Parathyroid adenoma (tissue), 2 donors: ENCODE data around the gene CDKL4.

ENCODE experiments used
- H2AFZ ChIP-seq: fragments of 300-600 bp; sonication (generic); one replicate; pipeline ENCODE4 v1.7.0; 2017; ENCODE audit warnings: antibody characterized with exemption, mild to moderate bottlenecking
- H3K27ac ChIP-seq: fragments of 300-600 bp; sonication (generic); one replicate; pipeline ENCODE4 v1.7.0; 2017
- H3K27me3 ChIP-seq: fragments of 300-600 bp; sonication (generic); one replicate; pipeline ENCODE4 v1.7.0; 2017; ENCODE audit warnings: low read length; ENCODE audit not compliant: control insufficient read depth, insufficient read depth
- H3K36me3 ChIP-seq: fragments of 300-600 bp; sonication (generic); one replicate; pipeline ENCODE4 v1.7.0; 2017; ENCODE audit warnings: low read length; ENCODE audit not compliant: control insufficient read depth, insufficient read depth
- H3K4me1 ChIP-seq: fragments of 300-600 bp; sonication (generic); one replicate; pipeline ENCODE4 v1.7.0; 2017; ENCODE audit warnings: control low read depth
- H3K4me2 ChIP-seq: fragments of 300-600 bp; sonication (generic); one replicate; pipeline ENCODE4 v1.7.0; 2017; ENCODE audit warnings: low read length
- H3K4me3 ChIP-seq: fragments of 300-600 bp; sonication (generic); one replicate; pipeline ENCODE4 v1.7.0; 2017; ENCODE audit warnings: low read depth, low read length
- H3K79me2 ChIP-seq: fragments of 300-600 bp; sonication (generic); one replicate; pipeline ENCODE4 v1.7.0; 2017; ENCODE audit warnings: control low read depth
- H3K9ac ChIP-seq: fragments of 300-600 bp; sonication (generic); one replicate; pipeline ENCODE4 v1.7.0; 2017; ENCODE audit warnings: mild to moderate bottlenecking
- H3K9me3 ChIP-seq: fragments of 300-600 bp; sonication (generic); one replicate; pipeline ENCODE4 v1.7.0; 2017; ENCODE audit warnings: low read length; ENCODE audit not compliant: control insufficient read depth
- TF ChIP-seq, protein P1 (sequence below): fragments of 300-600 bp; sonication (generic); IDR thresholded peaks from one replicate; pipeline ENCODE4 v1.7.0; 2017; ENCODE audit warnings: antibody characterized with exemption, mild to moderate bottlenecking
- donor health status: primary hyperparathyroidism.

The CDKL4 gene

GRCh38 chr2:39264733-39265132 is 21.0 kb upstream of the CDKL4 start:
- Histone ChIP-seq H3K4me2 (no peak overlapping the region), H3K27ac (no peak overlapping the region), H3K9me3 (no peaks in the 10 kb centered on the region), H3K4me1 (no peaks in the 10 kb centered on the region), H3K4me3 (no peak overlapping the region), H3K36me3 (no peaks in the 10 kb centered on the region), H3K9ac (no peak overlapping the region), H2AFZ (no peak overlapping the region), H3K27me3 (no peaks in the 10 kb centered on the region), H3K79me2 (no peaks in the 10 kb centered on the region)
- TF ChIP-seq, protein P1, sequence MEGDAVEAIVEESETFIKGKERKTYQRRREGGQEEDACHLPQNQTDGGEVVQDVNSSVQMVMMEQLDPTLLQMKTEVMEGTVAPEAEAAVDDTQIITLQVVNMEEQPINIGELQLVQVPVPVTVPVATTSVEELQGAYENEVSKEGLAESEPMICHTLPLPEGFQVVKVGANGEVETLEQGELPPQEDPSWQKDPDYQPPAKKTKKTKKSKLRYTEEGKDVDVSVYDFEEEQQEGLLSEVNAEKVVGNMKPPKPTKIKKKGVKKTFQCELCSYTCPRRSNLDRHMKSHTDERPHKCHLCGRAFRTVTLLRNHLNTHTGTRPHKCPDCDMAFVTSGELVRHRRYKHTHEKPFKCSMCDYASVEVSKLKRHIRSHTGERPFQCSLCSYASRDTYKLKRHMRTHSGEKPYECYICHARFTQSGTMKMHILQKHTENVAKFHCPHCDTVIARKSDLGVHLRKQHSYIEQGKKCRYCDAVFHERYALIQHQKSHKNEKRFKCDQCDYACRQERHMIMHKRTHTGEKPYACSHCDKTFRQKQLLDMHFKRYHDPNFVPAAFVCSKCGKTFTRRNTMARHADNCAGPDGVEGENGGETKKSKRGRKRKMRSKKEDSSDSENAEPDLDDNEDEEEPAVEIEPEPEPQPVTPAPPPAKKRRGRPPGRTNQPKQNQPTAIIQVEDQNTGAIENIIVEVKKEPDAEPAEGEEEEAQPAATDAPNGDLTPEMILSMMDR: no peak

DNA sequence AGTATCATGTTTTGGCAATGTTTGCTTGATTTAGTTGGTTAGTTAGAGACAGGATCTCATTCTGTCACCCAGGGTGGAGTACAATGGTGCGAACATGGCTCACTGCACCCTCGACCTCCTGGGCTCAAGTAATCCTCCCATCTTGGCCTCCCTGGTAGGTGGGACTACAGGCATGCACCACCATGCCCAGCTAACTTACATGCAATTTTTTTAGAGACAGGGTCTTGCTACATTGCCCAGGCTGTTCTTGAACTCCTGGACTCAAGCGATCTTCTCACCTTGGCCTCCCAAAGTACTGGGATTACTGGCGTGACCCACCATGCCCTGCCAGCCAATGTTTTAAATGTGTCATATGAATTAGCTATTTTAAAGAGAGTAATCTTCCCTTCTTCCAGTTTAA is 16.3 kb upstream of the CDKL4 start:
- H3K36me3 ChIP-seq: no peaks in the 10 kb centered on the region
- H3K9ac ChIP-seq: no peak overlapping the region
- H3K27me3 ChIP-seq: no peaks in the 10 kb centered on the region
- no peak overlapping the region for H2AFZ ChIP-seq
- H3K27ac ChIP-seq: no peak overlapping the region
- TF ChIP-seq, protein P1: no peak
- no peaks in the 10 kb centered on the region for H3K79me2 ChIP-seq
- no peak overlapping the region for H3K4me3 ChIP-seq
- no peaks in the 10 kb centered on the region for H3K9me3 ChIP-seq
- H3K4me2 ChIP-seq: no peak overlapping the region
- no peaks in the 10 kb centered on the region for H3K4me1 ChIP-seq

DNA sequence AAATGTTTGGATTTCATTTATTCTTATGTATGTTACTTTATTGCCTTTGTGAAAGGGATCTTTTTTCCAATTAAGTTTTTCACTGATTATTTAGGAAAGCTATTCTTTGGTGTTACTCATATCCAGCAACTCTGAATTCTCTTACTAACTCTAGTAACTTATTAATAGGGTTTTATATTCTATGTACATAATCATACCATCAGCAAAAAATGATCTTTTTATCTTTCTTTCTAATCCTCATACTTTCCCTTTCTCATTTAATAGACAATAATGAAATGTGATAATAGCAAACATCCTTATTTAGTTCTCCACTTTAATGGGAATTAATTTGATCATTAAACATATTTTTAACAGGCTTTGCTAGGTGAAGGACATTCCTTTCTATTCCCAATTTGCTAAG is 12.3 kb upstream of the CDKL4 start:
- H3K4me3 ChIP-seq: no peak overlapping the region
- H3K4me1 ChIP-seq: no peaks in the 10 kb centered on the region
- no peaks in the 10 kb centered on the region for H3K27me3 ChIP-seq
- no peaks in the 10 kb centered on the region for H3K36me3 ChIP-seq
- no peaks in the 10 kb centered on the region for H3K9me3 ChIP-seq
- H3K4me2 ChIP-seq: no peak overlapping the region
- TF ChIP-seq, protein P1: no peak
- no peak overlapping the region for H3K9ac ChIP-seq
- no peak overlapping the region for H3K27ac ChIP-seq
- no peaks in the 10 kb centered on the region for H3K79me2 ChIP-seq
- H2AFZ ChIP-seq: no peak overlapping the region

DNA sequence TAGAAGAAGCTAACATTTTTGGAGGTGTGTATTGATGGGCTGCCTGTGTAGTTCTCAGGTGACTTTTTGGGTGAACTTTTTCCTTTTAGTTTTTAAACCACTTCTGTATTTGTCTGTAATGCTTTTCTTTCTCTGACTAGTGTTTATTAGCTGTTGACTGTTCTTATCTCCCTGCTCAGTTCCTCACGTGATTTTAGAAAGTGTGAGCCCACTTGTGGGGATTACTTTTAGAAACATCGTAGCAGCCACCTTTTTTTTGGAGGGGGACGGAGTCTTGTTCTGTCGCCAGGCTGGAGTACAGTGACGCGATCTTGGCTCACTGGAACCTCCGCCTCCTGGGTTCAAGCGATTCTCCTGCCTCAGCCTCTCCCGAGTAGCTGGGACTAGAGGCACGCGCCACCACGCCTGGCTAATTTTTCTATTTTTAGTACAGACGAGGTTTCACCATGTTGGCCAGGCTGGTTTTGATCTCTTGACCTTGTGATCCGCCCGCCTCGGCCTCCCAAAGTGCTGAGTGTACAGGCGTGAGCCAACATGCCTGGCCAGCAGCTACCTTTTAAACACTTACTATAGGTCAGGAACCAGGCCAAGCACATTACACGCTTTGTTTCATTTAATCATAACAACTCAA is 9.2 kb upstream of the CDKL4 start:
- Histone ChIP-seq H3K4me3 (no peak overlapping the region), H2AFZ (no peak overlapping the region), H3K9me3 (no peaks in the 10 kb centered on the region), H3K36me3 (no peaks in the 10 kb centered on the region), H3K9ac (no peak overlapping the region), H3K27me3 (no peaks in the 10 kb centered on the region), H3K4me1 (no peaks in the 10 kb centered on the region), H3K79me2 (no peaks in the 10 kb centered on the region), H3K4me2 (no peak overlapping the region), H3K27ac (no peak overlapping the region)
- TF ChIP-seq, protein P1: no peak

DNA sequence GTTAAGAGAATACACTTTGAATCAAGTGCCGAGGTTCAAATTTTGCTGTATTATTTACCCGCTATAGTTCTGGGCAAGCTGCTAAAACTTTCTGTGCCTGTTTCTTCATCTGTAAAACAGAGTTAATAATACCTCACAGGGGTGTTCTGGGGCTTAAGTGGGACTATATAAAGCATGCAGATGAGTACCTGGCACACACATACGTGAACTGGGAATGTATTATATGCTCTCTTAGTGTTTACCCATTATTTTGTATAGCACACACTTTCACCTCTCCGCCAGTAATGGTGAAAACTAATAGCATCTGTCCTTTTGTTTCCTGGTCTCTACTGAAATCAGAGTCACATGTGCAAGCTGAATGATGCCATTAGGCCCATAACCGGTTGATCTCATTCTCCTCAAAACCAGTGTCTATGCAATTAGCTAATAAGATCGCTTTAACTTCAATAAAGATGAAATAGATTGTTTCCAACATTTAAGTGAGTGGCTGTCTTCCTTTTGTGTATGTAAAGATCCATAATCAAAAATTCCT is 3.8 kb upstream of the CDKL4 start:
- TF ChIP-seq, protein P1: no peak
- no peaks in the 10 kb centered on the region for H3K36me3 ChIP-seq
- H2AFZ ChIP-seq: no peak overlapping the region
- no peak overlapping the region for H3K4me3 ChIP-seq
- no peak overlapping the region for H3K9ac ChIP-seq
- no peaks in the 10 kb centered on the region for H3K79me2 ChIP-seq
- no peaks in the 10 kb centered on the region for H3K9me3 ChIP-seq
- H3K27ac ChIP-seq: no peak overlapping the region
- no peaks in the 10 kb centered on the region for H3K4me1 ChIP-seq
- no peak overlapping the region for H3K4me2 ChIP-seq
- no peaks in the 10 kb centered on the region for H3K27me3 ChIP-seq
